NOMO-1 treated with dmso at 0.1 percent for 144 hours (cell line): ENCODE results near the gene C18orf63.
"Not testable (repeated sequence)": the region's sequence is repeated elsewhere in the genome, so short reads cannot be mapped to it uniquely, and the experiment has no call there.

Experiments
- DNase-seq: peaks from one replicate; lab custom pipeline; 2025; ENCODE audit not compliant: unreplicated experiment; lab: John Stamatoyannopoulos, UW

C18orf63 gene

GRCh38 chr18:74326791-74327190, 11.2 kb downstream of the C18orf63 start:
- DNase-seq: not testable (repeated sequence)

- DNase-seq: no peak
These were observed 12.6 kb downstream of the C18orf63 start for GRCh38 chr18:74328206-74328605.

DNA sequence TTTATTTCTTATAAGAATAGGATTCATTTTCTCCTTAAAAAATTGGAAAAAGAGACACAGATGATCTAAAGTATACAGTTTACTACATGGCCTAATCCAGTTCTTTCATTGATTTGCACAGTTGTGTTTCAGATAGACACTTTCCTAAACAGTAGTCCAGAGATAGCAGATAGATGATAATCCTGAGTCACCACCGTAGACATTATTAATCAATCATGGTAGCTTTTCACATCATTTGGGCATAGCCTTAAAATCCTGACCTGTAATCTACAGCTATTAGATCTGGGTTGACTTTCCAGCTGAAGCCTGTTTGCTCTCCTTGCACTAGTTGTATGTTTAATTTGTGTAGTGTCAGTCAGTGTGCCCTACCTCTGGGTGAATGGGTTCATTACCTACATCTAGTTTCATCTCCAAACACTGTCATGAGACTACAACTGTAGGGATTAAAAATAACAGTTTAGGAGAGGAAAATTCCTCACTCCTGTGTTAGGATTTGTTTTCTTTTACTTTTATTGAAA, 14.1 kb downstream of the C18orf63 start:
- no peak for DNase-seq

GRCh38 chr18:74331404-74331803, 15.8 kb downstream of the C18orf63 start:
- no peak for DNase-seq

GRCh38 chr18:74333091-74333490, 17.5 kb downstream of the C18orf63 start:
- no peak for DNase-seq

DNA sequence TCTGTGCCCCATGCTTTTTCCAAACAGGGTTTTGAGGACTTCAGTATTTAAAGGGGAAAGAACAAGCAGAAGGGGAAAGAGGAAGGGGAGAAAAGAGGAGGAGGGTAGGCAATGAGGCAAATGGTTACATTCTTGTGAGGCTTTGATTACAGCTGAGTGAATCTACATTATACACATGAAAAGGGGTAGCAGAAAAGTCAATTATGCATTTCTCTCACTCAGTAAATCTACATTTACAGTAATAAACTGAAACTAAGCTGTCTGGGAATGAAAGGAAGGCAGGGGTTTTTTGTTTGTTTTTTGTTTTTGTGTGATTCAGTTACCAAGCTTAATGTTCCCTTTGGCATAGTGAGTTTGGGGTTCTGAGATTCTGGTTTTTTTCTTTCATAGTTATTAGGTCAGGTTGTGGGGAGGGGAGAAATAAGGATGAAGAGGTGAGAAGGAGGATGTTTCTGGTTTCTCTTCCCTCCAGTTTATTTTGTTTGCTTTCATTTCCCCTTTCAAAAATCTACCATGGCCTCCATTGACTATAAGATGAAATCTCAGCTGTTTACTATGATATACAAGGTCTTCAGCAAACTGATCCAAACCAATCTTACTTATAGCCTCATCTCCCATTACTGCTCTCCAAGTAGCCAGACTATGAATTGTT, 18.7 kb downstream of the C18orf63 start:
- DNase-seq: peak; percentile 7

DNA sequence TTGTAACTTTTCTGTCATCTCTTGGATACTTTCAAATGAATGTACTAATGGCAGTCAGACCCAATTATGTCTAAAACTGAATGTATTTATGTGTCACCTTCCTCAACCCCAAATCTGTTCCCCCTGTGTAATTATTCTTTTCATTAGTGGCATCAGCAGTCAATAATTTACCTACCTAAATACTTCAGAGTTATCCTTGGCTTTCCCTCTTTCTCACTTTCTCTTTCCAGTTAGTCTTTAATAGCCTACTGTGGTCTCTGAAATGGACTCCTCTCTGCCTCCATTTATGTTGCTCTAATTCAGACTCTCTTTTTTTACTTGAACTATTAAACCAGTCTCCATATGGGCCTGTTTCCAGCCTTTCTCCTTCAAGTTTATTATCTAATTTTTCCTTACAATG, 21.0 kb downstream of the C18orf63 start:
- no peak for DNase-seq

DNA sequence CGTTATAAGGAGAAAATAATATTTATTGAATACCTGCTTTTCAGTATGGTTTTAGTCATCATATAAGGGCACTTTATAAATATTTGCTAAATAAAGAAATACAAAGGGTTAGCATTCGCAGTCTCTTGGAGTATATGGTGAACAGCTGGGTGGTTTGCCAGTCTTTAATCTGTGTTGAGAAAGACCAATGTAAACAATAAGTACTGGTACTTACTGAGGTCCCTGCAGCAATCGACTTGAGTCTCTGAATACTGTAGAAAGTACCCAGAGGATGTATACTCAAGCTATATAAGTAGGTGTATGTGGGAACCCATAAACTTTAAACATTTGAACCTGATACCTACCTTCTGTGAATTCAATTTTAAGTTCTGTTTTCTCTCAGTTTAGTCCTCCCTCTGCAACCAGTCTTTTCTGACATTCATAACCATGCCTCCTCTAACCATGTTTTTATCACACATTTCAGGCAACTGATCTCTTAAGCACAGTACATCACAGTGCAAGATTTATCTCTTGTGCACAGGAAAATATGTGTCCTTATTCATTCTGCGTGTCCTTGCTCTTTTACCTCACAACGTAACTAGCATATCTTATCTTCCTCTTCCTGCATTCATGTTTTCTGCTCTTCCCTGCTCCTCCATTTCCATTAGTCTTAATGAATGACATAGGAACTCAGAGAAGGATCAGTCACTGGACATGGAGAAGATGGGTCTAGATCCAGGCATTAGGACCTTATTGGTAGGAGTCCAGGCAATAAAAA, 21.7 kb downstream of the C18orf63 start:
- DNase-seq: no peak

DNA sequence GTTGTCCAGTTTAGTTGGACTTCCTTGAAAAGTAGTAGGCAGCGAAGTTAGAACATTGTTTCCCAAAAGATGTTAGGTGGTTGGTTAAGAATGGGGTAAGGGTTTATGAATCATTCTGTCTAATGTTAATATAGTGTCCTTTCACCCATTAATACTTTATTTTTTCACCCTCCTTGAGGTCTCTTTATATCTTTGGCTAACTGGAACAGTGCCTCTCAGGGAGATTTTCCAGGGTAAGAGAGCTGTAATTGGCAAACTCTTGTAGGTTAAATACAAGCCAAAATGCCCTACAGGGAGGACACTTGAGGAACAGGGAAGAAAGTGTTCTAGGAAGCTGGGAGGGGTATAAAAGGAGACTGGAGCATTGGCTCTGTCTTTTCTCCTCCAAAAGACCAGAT, 22.3 kb downstream of the C18orf63 start:
- no peak for DNase-seq

- DNase-seq: no peak
These were observed 26.9 kb downstream of the C18orf63 start for GRCh38 chr18:74342416-74343043.

DNA sequence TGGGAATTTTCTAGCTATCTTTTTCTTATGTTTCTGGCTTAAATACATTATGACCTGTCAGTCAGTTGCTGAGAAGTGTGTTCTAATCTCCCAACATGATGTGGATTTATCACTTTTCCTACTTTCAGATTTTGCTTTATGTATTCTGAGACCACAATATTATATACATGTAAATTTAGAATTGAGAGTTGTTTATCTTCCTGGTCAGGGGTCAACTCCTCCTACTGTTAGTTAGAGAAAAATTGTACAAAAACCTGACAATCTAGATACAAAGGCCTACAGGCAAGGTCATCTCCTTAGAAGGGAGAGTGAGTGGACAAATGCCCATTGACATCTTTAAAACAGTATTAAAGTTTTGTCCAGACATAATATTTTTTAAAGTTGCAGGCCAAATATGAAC, 30.6 kb downstream of the C18orf63 start:
- DNase-seq: no peak

- no peak for DNase-seq
These were observed 32.9 kb downstream of the C18orf63 start for GRCh38 chr18:74348581-74348980.

GRCh38 chr18:74351354-74351753, 35.7 kb downstream of the C18orf63 start:
- DNase-seq: no peak

DNA sequence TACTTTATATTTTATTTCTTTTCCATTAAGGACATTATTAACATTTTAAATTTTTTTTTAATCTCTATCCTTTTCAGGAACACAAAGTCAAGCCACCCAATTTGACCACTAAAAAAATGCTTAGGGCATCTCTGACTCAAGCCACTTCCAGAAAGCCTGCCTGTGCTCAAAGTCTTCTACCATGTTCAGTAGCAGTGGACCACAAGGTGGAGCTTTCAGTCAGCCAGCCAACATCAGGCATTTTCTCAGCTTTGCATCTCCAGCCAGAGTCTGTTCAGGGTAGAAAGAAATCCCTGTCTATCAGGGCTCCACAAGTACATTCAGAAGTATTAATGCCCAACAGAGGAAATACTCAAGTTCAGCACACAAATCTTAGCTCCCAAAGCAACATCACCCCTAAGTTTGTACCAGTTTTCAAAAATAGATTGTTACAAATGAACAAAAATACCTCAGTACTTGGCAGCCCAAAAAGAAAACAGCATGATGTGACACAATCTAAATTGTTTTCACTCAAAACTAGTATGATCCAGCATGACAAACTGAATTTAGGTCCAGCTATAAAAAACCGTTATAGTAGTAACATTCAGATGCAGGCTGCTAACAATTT, 37.6 kb downstream of the C18orf63 start:
- DNase-seq: peak; percentile 36

DNA sequence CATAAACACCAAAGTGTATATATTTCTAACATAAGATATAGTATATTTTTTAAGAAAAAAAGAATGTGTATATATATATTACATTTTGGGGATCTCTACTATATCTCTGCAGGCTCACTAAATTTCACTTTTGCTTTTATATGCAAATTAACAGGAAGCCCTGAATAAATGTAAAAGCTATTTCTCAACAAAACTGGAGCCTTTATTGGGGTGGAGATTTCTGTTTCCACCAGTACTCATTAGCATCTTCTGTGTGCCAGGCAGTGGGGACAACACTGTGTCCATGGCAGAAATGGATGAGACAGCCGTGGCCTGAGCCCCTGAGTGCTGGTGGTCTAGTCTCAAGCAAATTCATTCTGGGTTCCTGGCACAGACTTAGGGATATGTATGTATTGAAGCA, 41.3 kb downstream of the C18orf63 start:
- no peak for DNase-seq

GRCh38 chr18:74360852-74361655, 45.4 kb downstream of the C18orf63 start:
- DNase-seq: no peak

GRCh38 chr18:74367905-74368304, 52.3 kb downstream of the C18orf63 start:
- no peak for DNase-seq

DNA sequence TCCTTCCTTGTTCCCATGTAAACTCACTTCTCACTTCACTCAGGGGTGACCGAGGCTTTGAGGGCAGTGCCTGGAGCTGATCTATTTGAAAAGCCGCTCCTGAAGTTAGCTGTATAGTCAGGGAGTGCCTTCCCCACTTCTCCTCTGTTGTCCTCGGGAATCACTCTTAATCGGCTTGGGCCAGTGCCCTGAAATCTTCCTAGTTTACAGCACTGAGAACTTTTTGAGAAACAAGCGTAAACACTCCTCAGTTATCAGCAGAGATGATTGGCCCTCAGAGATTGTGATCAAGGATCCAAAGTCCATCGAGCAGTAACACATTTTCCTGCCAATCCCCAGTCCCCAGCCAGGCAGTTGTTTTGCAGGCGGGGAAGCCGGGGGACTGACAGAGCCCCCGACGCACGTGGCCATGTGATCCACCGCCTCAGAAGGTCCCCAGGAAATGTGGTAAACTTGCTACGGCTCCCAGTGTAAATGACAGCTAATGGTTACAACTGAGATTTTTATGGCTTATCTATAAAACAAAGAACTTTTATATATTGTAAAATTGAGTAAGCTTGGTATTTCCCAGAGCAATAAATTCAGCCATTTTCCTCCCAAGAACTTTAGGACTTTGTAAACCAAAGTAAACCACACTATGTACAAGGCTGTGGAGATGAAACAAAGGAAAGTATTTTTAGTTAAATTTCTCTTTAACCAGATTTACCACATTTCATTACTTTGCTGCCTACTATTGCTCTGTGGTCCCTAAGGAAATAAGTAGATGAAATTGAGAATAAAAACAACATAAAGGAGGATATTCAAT, 53.5 kb downstream of the C18orf63 start:
- no peak for DNase-seq

DNA sequence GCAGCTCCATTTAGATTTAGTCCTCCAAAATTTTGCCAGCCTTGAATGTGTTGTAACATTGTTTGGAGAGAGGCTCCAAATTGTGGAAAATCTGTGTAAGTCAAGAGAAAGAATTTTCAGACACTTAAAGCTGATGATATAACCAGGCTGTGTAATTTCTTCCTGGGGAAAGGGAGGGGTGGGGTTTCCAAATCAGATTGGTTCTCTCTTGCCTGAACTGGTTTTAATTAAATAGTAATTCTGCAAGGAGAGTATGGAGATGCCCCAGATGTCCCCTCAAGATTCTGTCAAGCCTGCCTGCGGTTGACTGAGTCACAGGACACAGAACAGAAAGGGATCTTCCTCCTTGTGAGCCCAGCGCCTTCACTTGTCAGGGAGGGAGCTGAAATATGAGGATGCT, 54.5 kb downstream of the C18orf63 start:
- no peak for DNase-seq

- DNase-seq: no peak
These were observed 57.8 kb downstream of the C18orf63 start for GRCh38 chr18:74373428-74373827.
